ENCODE measurements around the gene SLAMF8.

SLAMF8 gene

DNA sequence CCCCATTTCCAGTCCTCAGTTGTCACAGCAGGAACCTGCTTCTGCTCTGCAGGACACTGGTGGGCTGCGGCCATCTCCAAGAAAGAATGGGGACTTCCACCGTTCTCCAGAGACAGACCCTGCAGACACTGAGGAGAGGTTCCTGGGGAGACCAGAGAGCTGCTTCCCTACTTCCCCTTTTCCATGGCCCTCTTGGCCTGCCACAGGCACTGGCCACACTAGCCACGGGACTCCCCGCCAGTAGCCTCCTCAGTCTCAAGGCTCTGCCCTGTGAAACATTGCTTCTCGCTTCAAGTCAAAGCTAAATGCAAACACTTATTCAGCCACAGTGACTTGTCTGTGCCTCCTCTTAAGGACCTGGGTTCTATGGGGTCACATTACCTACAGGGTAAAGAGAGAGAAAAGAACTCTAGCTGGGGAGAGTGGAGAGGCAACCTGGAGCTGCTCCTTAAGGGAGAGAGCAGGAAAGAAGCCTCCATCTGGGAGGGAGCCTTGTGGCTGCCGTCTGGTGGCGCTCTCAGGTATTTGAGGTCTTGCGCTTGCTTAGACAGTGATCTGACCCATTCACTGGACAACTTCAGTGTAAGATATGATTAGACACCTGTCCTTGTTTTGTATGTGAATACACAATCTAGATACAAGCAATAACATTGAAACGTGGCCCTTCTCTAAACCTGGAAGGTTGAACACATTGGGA, 5.4 kb upstream of the SLAMF8 start:
- no peak for DNase-seq (ENCODE audit: low read depth)

DNA sequence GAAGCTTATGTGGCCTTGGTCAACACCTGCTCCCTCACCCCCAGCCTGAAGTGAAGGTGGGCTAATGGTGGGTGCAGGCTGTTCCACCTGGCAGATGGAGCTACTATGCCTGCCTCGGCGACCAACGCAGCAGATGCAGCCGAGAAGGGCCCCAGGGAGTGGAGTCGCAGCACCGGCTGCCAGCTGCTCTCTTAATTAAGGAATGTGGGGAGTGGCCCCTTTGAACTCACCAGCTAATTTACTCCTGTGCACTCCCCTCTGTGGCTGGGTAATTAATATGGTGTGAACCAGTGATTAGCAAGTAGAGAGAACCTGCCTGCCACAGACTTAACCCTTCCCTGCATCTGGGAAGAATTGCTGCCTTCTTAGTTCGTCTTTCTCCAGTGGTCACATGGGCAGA, 3.3 kb upstream of the SLAMF8 start:
- DNase-seq (ENCODE audit: low read depth) = no peak

DNA sequence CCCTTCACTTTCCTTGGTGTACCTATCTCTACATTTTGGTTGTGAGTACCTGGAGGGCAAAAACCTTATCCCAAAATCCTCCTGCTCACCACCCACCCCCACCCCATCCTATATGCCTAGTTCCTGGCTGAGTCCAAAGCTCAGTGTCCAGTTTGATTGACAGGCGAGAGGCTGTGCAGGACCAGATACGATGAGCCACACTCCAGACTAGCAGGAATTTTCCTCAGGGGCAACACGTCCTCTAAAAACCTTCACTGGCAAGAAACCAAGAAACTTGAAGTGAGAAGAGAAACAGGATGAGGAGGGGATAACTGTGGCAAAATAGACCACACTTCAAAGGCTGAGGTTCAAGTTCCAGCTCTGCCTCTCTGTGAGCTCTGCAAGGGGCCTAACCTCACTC, 1.1 kb upstream of the SLAMF8 start:
- no peak for DNase-seq (ENCODE audit: low read depth)

DNA sequence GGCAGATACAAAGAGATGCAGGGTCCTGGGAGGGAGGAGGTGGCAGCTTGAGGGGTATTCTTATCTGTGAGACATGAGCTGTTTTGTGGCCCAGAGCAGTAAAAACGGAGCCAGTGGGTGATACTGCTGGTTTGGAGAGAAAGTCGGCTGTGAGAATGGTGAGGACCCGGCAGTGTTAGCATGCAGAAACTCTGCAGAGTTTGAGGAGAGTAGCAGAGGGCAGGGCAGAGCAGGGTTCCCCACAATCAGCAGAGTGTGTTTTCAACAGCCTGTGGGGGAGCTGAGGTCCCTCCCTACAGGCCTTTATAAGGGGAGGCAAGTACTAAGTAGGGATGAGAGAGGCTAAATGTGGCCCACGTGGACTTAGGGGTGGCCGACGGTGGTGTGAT, 423 bp downstream of the SLAMF8 start:
- no peak for DNase-seq (ENCODE audit: low read depth)

DNA sequence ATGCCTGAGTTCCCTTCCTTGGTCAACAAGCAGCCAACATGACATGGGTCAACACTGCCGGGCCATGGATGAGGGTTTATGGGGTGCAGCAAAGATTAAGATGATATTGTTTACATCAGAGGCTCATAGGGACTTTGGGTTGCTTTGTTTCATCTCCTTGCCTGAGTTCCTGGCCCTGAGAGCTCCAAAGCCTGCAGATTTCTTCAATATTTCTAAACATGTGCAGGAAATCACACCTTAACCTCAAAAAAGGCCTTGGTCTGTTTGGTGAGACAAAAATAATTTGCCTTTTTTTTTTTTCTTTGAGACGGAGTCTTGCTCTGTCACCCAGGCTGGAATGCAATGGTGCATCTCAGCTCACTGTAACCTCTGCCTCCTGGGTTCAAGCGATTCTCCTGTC, 876 bp downstream of the SLAMF8 start:
- DNase-seq (ENCODE audit: low read depth) = no peak

DNA sequence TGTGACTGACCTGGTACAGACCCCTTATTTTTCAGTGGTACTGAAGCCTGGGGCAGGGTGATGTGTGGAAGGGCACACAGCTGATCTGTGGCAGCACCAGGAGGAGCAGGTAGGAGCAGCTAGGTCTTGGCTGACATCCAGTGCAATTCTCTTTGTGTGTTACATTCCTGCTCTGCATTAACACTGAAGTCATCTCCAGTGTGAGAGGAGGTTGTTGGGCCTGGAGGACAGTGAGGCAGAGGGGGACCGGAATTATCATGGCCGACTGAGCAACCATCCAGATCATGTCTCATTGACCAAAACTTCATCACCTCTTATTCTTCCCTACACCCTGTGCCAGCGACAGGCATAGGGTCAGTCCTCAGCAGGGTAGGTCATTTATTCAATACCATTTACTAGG, 1.5 kb downstream of the SLAMF8 start:
- no peak for DNase-seq (ENCODE audit: low read depth)

DNA sequence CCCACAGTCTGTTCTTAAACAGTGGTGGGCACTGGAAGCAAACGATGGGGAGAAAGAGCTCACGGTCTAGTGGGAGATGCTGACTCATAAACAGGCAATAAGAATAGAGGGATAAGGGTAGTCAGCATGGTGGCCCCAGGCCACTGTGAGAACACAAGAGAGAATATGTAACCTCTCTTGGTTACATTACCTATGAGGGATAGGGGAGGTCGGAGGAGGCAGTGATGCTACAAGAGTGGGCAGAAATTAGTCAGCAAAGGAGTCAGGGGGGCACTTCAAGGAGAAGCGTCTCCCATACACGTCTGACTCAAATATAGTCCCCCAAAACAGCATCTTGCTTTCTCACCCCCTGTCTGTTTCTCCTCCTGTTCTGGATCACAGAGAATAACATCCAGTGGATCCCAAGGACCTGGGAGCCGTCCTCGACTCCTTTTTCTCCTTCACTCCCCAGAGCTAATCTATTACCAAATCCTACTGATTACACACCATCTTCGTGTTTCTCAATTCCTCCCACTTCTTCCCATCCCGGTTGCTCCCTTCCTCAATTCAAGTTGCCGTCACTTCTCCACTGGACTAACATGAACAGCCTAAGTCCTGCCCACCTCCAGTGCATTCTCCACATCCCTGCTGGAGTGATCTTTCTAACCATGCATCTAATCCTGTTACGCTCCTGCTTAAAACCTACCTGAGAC, 2.1 kb downstream of the SLAMF8 start:
- no peak for DNase-seq (ENCODE audit: low read depth)

DNA sequence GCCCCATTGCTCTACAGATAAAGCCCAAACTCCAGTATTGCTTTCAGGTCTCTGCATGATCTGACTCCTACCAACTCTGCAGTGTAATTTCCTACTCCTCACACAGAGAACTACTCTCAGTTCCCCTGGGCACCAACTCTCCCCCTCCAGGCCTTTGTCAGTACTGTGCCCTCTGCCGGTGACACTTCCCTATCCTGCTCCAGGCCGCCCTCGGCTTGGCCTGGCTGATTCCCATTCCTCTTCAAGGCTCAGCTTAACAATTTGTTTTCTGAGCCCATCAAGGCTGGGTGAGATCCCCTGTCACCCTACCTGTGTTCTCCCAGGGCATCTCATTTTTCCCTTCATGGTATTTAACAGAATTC, 2.6 kb downstream of the SLAMF8 start:
- DNase-seq (ENCODE audit: low read depth) = no peak

DNA sequence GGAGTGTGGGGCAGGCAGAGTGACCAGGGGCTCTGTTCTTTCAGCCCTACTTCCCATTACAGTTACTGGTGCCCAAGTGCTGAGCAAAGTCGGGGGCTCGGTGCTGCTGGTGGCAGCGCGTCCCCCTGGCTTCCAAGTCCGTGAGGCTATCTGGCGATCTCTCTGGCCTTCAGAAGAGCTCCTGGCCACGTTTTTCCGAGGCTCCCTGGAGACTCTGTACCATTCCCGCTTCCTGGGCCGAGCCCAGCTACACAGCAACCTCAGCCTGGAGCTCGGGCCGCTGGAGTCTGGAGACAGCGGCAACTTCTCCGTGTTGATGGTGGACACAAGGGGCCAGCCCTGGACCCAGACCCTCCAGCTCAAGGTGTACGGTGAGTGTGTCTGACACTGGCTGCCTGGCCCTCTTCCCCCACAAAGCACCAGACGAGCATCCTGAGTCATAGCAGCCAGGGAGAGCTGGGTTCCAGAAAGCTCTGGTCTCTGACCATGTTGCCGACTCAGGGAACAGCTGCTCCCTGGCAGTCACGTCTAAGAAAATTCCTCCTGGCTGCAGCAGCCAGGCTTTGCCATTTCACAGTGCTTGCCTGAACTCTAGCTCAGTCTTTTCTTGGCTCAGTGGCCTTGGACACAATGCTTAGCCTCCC, 3.3 kb downstream of the SLAMF8 start:
- no peak for DNase-seq (ENCODE audit: low read depth)

DNA sequence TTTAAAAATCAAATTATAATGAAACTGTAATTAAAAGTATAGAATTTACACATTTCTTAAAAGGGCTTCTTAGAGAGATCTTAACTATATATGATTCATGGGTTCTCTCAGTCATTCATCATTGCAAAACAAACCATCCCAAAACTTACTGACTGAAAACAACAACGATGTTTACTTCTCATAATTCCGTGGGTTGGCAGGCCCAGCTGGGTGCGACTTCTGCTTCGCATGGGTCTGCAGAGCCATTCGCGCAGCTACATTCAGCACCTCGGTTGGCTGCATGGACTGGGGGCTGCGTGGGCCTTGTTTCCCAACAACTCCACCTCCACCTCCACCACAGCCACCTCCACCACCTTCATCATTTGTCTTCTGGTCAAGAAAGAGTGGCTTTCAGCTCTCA, 4.0 kb downstream of the SLAMF8 start:
- DNase-seq (ENCODE audit: low read depth) = no peak

DNA sequence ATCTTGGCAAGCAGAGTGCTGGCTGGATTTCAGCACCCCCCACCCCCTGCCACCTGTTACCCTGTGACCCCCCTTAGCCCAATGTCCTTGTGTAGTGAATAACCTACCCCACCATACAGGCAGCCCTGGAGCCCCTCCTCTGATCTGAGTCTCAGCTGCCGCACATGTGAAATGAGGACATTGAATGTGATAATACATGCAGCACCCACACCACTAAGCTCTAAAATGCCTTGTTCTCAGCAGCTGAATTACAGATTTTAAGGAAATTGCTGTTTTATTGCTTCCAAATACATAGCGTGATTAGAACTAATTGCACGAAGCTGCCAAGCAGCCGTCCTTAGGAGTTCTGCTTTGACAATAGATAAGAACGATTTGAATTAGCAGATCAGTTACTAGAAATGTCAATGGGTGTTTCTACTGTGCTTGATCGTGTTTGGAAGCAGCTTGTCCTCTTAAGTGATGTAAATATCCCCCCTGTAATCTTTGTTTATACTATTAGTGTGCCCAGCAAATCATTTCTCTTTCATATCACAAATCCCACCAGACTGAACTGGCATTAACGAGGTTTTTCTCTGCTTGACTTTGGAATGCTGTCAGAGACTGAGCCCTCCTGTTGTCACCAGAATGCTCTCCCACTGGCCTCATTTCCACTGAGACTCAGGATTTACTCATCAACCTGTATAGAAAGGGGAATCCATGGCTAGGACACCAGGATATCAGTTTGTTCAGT, 4.9 kb downstream of the SLAMF8 start:
- DNase-seq (ENCODE audit: low read depth) = no peak

DNA sequence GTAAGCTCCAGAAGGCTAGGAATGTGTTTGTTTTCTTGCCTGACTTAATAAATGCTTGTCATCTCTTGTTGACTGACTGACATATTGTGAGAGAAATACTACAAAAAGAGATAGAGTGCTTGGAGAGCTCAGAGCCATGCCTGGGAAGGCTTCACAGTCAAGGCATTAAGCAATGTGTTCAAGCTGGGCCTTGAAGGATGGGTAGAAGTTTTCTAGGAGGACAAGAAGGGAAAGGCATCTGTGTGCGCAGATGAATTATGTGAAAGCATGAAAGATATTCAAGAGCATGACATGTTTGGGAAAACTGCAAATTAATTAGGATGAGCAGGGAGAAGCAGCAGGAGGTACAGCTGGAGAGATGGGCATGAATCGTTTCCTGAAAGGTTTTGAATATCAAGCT, 5.6 kb downstream of the SLAMF8 start:
- no peak for DNase-seq (ENCODE audit: low read depth)

DNA sequence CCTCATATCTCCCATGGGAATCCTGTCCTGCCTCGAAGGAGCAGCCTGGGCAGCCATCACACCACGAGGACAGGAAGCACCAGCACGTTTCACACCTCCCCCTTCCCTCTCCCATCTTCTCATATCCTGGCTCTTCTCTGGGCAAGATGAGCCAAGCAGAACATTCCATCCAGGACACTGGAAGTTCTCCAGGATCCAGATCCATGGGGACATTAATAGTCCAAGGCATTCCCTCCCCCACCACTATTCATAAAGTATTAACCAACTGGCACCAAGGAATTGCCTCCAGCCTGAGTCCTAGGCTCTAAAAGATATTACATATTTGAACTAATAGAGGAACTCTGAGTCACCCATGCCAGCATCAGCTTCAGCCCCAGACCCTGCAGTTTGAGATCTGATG, 8.7 kb downstream of the SLAMF8 start:
- no peak for DNase-seq (ENCODE audit: low read depth)

DNA sequence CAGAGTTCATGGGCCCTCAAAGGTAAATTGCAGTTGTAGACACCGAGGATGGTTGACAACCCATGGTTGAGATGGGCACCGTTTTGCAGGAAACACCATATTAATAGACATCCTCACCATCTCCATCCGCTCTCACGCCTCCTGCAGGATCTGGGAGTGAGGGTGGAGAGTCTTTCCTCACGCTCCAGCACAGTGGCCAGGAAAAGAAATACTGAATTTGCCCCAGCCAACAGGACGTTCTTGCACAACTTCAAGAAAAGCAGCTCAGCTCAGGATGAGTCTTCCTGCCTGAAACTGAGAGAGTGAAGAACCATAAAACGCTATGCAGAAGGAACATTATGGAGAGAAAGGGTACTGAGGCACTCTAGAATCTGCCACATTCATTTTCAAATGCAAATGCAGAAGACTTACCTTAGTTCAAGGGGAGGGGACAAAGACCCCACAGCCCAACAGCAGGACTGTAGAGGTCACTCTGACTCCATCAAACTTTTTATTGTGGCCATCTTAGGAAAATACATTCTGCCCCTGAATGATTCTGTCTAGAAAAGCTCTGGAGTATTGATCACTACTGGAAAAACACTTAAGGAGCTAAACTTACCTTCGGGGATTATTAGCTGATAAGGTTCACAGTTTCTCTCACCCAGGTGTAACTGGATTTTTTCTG, 9.3 kb downstream of the SLAMF8 start:
- no peak for DNase-seq (ENCODE audit: low read depth)

DNA sequence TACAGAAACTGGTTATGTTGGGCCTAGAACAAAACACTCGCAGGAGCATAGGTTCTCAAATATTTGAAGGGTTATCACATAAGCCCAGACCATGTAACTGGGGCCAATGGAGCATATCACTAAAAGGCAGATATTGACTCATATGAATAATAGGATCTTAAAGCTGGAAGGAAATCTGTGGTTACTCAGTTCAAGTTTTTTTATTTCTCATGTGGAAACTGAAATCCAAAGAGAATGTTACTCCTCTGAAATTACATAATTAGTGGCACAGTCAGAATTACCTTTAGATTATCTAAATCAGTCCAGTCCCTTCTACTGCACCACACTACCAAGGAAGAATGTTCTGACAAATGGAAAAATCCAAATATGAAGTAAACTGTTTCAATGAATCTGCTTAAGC, 12.0 kb downstream of the SLAMF8 start:
- no peak for DNase-seq (ENCODE audit: low read depth)

DNA sequence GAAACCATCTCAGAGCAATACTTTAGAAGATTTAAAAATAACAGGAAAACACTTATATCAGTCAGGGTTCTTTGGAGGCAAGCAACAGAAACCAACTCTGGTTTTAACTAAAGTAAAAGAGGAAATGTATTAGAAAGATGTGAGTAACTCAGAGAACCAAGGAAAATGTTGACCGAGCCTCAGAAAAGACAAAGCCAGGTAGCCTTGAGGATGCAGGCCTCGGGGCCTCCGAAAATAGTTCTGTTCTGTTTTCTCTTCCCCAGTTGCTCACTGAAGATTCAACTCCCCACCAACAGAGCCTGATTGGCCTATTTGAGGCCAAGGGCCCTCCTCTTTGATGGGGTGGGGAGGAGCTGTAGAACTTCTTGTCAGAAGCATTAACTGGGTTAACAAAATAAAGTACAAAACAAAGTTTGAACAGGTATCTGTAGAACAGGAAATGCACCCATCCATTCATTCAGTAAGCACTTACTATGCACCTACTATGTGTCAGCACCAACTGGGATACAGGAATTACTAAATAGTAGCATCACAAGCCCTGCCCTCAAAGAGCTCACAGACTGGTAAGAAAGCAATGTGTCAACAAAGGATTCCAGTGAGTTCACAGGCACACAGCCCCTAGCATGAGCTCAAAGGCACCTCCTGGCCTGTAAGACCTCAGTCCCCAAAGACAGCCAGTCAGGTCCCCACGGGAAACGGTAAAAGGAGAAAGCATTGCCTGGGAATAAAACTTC, 12.6 kb downstream of the SLAMF8 start:
- no peak for DNase-seq (ENCODE audit: low read depth)

DNA sequence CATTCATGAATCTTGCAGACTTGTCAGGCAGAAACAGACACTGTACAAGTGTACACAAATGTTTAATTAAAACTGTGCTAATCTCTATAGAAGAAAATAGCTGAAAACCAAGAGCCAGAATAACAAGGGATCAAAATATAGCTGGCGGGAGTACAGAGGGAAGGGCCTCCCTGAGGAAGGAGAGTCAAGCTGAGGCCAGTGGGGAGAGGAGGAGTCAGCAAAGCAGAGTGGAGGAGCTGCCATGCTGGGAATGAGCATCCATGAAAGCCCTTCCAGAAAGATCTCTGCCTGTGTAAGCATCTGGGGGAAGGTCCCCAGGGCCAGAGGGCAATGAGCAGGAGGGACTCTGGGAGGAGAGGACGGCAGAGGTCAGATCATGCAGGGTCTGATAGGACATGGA, 15.1 kb downstream of the SLAMF8 start:
- DNase-seq (ENCODE audit: low read depth) = no peak

DNA sequence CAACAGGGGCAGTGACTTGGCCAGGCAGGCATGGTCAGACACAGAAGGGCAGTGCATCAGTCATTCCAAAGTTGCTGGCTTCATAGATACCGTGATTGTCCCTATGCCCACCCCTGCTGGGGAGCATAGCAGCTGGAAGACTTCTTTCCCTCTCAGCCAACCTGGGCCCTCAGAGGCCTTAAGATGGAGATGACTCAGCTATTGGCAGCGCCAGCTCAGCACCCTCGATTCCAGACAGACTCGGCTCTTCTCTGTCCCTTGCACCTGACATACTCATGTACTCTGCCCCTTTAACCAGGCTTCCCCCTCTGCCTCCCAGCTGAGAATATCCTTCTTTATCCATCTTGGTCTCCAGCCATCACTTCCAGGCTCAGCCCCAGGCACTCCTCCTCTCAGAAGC, 16.8 kb downstream of the SLAMF8 start:
- DNase-seq (ENCODE audit: low read depth) = no peak

DNA sequence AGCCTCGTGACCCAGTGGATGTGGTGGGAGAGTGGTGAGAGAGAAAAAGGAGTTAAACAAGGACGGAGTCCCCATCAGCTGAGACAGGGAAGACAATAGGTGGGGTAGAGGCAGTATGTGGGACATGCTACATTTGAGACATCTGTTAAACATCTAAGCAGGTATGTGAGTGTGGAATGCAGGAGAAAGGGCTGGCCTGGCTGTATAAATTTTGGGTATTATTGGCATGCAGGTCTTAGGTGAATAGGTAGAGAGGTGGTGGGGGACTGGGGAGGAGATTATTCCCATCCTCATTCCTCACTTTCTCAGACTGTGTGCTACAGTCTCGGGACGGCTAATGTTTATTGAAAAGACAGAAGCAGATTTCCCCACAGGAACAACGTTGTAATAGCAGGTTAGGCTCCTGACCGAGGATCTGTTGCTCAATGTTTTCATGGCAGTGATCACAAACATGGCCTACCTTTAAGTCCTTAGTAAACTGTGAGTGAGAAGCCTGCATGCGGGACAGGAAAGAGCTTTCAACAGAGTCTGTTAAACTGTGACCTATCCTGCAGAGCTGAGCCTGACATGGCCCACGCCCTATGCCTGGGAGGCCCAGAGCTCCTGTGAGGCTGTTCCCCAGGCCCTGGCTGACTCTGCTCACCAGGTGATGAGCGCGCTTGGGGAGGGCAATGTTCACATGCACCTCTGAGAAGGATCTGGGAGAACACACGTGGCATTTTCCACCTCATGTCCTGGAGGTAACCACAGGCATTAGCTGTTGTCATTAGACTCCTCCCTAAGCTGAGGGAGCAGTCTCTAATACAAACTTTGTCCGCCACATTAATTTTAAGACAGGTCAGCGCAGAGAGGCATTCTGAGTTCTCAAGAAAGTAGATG, 19.3 kb downstream of the SLAMF8 start:
- DNase-seq (ENCODE audit: low read depth) = no peak

DNA sequence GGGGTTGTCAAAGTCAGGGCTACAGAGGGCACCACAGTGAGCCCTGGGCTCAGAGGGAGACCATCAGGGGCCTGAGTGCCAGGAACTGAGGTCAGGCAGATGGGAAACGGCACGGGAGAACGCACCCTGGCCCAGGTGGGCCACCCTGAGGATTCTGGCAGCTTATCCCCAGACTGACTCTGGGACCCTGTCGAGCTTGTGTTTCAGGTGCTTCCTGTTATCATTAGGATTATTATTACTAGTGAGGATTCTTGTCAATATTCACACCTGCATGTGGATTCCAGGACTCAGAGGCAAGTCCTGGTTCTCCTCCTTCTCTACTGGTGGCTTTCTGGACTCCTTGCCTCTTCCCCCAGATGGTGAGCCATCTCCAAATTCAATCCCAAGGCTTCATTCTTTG, 20.6 kb downstream of the SLAMF8 start:
- DNase-seq (ENCODE audit: low read depth) = no peak

DNA sequence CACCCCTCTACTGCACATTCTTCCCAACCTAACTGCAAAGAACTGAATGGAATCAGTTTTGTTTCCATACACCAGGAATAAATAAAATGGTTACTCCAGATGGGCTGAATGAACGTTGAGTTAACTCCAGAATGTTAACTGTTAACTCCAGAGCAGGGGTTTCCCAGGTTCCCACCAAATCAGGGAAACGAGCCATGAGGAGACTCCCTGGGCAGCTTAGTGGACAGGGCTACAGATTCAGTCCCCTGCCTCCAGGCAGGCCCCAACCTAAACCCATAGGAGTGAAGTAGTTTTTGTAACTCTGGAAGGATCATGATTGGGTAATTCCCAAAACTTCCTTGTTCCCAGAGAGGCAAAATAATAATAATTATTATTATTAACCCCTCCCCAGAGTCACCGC, 21.7 kb downstream of the SLAMF8 start:
- DNase-seq (ENCODE audit: low read depth) = no peak

All from stimulated activated CD8-positive, alpha-beta memory T cell treated with anti-CD3 and anti-CD28 coated beads, Interleukin-4, amount 100 ng/mL, for 24 hours (primary cell).